ENCODE data around the gene PHAF1. TPM values are rescaled to one million over a fixed set of nuclear protein-coding genes. Genes with fewer than 3 reads are reported as not detected.
A peak's percentile ranks its signal among the peaks of the same experiment; 100 is the strongest.

The PHAF1 gene
- total and polyA plus RNA-seq, 2 of the 13 experiments (the other 11 are each of a cell fraction or from before 2014, with no cell fraction given), result 48.3 to 174 TPM

DNA sequence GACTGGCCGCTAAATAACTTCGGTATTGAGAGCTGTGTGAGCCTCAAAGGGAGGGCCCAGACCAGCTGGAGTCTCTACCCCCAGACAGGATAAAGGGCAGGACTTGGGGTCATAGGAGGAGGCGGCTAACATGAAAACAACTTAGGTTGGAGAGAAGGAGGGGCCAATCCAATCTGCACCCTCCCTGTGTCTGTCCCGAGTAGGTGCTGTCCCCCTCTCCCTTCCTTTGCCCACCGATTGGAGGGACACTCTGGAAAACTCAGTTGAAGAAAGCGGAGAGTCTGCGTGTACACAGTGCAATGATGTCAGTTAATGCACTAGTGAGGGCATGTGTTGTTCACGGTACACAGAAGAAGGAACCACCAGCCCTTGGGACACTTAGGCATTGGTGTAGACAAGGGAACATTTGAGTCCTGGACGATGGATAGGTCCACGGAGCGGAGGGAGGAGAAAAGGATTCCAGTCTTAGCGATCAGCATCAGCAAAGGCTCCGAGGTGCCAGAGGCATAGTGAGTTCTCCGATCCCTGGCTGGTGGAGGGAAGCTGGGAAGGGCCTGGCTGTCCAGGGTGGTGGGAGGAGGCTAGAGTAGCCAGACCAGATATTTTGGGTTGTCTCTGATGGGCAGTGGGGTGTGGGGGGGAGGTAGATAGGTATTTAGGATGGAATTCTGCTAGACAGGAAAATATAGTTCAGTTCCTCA is 61.4 kb downstream of the PHAF1 start (continued):
- TF ChIP-seq ATF2 (CRISPR knock-in tag; IDR thresholded peaks at IDR 0.05) (0 out of 2 replicates have a peak, but pooled peaks have one; percentile 35), ELF4 (CRISPR knock-in tag; IDR thresholded peaks at IDR 0.05; ENCODE audit: borderline replicate concordance) (no peak), ERF (CRISPR knock-in tag; IDR thresholded peaks at IDR 0.05) (no peak; the same call in 1 of the 2 replicates), U2AF2 (IDR thresholded peaks at IDR 0.05; ENCODE audit: low read depth, low read length) (no peak), SMAD1 (CRISPR knock-in tag; IDR thresholded peaks at IDR 0.05; ENCODE audit: borderline replicate concordance, low read depth) (peak; percentile 21; the same call in 1 of the 2 replicates), ATAD3A (CRISPR knock-in tag; IDR thresholded peaks at IDR 0.05) (no peak), DNMT3B (CRISPR knock-in tag; conservative IDR thresholded peaks at IDR 0.05) (no peak), ZNF709 (CRISPR knock-in tag; IDR thresholded peaks at IDR 0.05) (no peak), ZNF782 (CRISPR knock-in tag; IDR thresholded peaks at IDR 0.05; ENCODE audit: borderline replicate concordance) (no peak), ZMAT5 (CRISPR knock-in tag; IDR thresholded peaks at IDR 0.05; ENCODE audit: borderline replicate concordance, low read depth) (no peak), PHF8 (CRISPR knock-in tag; IDR thresholded peaks at IDR 0.05) (no peak), HOXA3 (CRISPR knock-in tag; IDR thresholded peaks at IDR 0.05) (no peak; the same call in 1 of the 2 replicates), DPF2 (CRISPR knock-in tag; IDR thresholded peaks at IDR 0.05; ENCODE audit: borderline replicate concordance, low read depth) (peak; percentile 61), GTF3A (CRISPR knock-in tag; conservative IDR thresholded peaks at IDR 0.05) (0 out of 2 replicates have a peak, but pooled peaks have one; percentile 35), ZKSCAN1 (IDR thresholded peaks at IDR 0.05; ENCODE audit: low read length) (no peak), ZNF3 (CRISPR knock-in tag; IDR thresholded peaks at IDR 0.05) (no peak), HCFC1 (IDR thresholded peaks at IDR 0.05; ENCODE audit: low read depth, low read length) (no peak), SATB2 (CRISPR knock-in tag; IDR thresholded peaks at IDR 0.05) (no peak), SIX1 (CRISPR knock-in tag; IDR thresholded peaks at IDR 0.05; ENCODE audit: borderline replicate concordance) (no peak), PAWR (CRISPR knock-in tag; IDR thresholded peaks at IDR 0.05; ENCODE audit: borderline replicate concordance) (no peak), ZC3H13 (CRISPR knock-in tag; IDR thresholded peaks at IDR 0.05) (no peak), ATF4 (CRISPR knock-in tag; IDR thresholded peaks at IDR 0.05) (no peak), HNRNPL (IDR thresholded peaks at IDR 0.05; ENCODE audit: low read depth, low read length) (no peak), HHEX (CRISPR knock-in tag; IDR thresholded peaks at IDR 0.05) (no peak)
- TF ChIP-seq, protein P1, sequence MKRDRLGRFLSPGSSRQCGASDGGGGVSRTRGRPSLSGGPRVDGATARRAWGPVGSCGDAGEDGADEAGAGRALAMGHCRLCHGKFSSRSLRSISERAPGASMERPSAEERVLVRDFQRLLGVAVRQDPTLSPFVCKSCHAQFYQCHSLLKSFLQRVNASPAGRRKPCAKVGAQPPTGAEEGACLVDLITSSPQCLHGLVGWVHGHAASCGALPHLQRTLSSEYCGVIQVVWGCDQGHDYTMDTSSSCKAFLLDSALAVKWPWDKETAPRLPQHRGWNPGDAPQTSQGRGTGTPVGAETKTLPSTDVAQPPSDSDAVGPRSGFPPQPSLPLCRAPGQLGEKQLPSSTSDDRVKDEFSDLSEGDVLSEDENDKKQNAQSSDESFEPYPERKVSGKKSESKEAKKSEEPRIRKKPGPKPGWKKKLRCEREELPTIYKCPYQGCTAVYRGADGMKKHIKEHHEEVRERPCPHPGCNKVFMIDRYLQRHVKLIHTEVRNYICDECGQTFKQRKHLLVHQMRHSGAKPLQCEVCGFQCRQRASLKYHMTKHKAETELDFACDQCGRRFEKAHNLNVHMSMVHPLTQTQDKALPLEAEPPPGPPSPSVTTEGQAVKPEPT (CRISPR knock-in tag; IDR thresholded peaks at IDR 0.05; ENCODE audit: low read depth), result peak; percentile 61; the same call in 1 of the 2 replicates
- TF ChIP-seq, protein P2, sequence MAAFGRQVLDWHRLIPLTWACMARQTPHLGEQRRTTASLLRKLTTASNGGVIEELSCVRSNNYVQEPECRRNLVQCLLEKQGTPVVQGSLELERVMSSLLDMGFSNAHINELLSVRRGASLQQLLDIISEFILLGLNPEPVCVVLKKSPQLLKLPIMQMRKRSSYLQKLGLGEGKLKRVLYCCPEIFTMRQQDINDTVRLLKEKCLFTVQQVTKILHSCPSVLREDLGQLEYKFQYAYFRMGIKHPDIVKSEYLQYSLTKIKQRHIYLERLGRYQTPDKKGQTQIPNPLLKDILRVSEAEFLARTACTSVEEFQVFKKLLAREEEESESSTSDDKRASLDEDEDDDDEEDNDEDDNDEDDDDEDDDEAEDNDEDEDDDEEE (CRISPR knock-in tag; IDR thresholded peaks at IDR 0.05), result no peak

All from HepG2 (cell line).